Measurements from ENCODE around the gene ZNF727.
"Not testable (repeated sequence)": the region's sequence is repeated elsewhere in the genome, so short reads cannot be mapped to it uniquely, and the experiment has no call there.

ZNF727 gene

DNA sequence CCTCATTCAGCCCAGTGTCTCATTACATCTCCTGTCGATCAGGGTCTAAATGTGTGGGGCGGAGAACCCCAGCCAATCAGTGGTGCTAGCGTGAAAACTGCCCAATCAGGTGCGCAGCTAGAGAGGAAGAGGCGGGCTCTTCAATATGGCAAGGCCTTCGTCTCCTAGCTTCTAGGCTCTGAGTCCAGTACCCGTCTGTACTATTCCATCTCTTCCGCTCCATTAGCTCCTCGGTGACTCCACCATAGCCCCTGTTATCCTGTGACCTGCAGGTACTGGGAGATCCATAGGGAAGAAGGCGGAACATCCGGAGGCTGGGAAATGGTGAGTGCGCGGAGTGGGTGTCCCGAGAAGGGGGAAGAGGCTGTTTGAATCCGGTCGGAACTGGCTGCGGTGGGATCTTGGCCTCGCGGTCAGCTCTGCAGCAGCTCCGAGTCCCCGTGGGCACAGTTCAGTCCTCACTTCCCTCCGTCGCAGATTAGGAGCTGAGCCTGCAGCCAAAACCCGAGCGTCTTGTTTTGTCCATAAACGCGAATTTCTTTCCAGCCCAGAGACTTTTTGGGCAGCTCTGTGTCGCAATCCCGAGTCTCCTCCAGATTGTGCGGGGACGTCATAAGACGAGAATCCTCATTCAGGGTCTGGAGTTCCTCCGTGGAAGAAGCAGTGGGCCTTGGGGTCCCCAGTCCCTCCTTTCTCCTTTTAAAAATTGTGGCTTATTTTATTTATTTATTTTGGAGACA, at the start of gene ZNF727:
Gene ZNF727, plus strand, starts transcription at position 134 of the 740 bp plus-strand sequence. Its CDS starts 188 bp downstream, at position 322.
- Mint-ChIP-seq H3K27ac (no peak within 1 kb of the TSS), H3K9me3 (peaks cover 49% of the 10 kb centered on the region), H3K4me1 (no peaks in the 10 kb centered on the region), H3K4me3 (peak within 1 kb of the TSS; percentile 12), H3K36me3 (no peaks in the 10 kb centered on the region), H3K27me3 (no peaks in the 10 kb centered on the region)
- CTCF ChIA-PET, result no interaction called here
- DNase-seq, result no peak

DNA sequence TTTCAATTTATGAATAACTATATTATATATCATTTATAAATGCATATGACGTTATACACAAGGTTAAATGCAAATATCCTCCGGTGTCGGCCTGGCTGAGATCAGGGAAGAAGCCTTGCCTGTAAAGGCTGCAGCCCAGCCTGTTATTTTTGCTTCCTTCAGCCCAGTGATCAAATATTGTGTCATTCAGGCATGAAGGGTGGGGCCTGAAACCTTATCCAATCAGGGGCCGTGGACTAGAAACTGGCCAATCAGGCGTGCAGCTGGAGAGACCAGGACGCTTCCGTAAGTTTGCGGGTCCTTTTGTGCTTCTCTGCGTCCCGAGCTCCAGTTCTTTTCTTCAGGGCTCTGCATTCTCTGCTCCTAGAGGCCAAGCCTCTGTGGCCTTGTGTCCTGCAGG, 46.7 kb upstream of the ZNF727 start, which contains the start of gene ZNF722:
Gene ZNF722, plus strand, starts transcription at position 301 of the 400 bp plus-strand sequence. CDS start 113 bp downstream, outside the sequence.
- H3K36me3 Mint-ChIP-seq, result no peaks in the 10 kb centered on the region
- CTCF ChIA-PET, result no interaction called here
- peaks cover 24% of the 10 kb centered on the region for H3K9me3 Mint-ChIP-seq
- H3K4me1 Mint-ChIP-seq, result no peaks in the 10 kb centered on the region
- H3K27ac Mint-ChIP-seq, result no peak within 1 kb of the TSS
- no peak for DNase-seq
- no peak within 1 kb of the TSS for H3K4me3 Mint-ChIP-seq
- H3K27me3 Mint-ChIP-seq, result no peaks in the 10 kb centered on the region

DNA sequence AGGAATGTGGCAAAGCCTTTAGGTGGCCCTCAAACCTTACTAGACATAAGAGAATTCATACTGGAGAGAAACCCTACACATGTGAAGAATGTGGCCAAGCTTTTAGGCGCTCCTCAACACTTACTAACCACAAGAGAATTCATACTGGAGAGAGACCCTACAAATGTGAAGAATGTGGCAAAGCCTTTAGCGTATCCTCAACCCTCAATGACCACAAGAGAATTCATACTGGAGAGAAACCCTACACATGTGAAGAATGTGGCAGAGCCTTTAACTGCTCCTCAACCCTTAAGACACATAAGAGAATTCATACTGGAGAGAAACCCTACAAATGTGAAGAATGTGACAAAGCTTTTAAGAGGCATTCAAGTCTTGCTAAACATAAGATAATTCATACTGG, 29.7 kb upstream of the ZNF727 start:
- CTCF ChIA-PET, DNase-seq, H3K27me3 Mint-ChIP-seq, H3K36me3 Mint-ChIP-seq, H3K27ac Mint-ChIP-seq, H3K4me3 Mint-ChIP-seq, H3K4me1 Mint-ChIP-seq: not testable (repeated sequence)
- peaks cover 52% of the 10 kb centered on the region for H3K9me3 Mint-ChIP-seq

DNA sequence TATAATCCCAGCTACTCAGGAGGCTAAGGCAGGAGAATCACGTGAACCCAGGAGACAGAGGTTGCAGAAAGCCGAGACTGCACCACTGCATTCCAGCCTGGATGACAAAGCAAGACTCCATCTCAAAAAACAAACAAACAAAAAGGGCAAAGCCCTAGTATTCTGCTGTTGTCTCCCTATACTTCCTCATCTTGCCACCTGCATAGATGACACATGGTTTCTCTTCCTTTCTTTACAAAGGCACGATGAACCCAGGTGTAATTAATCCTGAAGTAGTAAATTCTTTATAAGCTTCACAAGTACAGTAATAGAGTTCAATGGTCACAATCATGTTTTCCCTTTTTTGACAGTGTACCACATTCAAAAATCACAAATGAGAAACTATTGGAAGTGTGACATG, 9.8 kb upstream of the ZNF727 start:
- no peak overlapping the region for H3K27ac Mint-ChIP-seq
- no peaks in the 10 kb centered on the region for H3K27me3 Mint-ChIP-seq
- no peak for DNase-seq
- H3K4me3 Mint-ChIP-seq, result no peak overlapping the region
- no peaks in the 10 kb centered on the region for H3K4me1 Mint-ChIP-seq
- peaks cover 60% of the 10 kb centered on the region for H3K9me3 Mint-ChIP-seq
- H3K36me3 Mint-ChIP-seq, result no peaks in the 10 kb centered on the region
- CTCF ChIA-PET, result no interaction called here

DNA sequence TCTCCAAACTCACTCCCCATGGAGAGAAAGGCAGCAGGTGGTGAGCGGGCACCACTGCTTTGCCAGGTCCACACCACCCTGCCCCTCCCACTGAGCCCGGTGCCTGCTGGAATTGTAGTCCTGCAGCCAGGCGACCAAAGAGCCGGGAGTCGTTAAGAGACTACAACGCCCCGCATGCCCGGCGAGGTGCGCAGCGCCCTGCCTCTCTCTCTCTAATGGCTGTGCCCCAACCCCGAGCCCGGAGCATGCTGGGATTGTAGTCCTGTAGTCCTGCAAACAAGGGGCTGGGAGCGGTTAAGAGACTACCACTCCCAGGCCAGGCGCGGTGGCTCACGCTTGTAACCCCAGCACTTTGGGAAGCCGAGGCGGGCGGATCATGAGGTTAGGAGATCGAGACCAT, 8.1 kb upstream of the ZNF727 start:
- CTCF ChIA-PET, result no interaction called here
- Mint-ChIP-seq H3K27me3 (no peaks in the 10 kb centered on the region), H3K9me3 (peaks cover 57% of the 10 kb centered on the region), H3K27ac (no peak overlapping the region), H3K36me3 (no peaks in the 10 kb centered on the region), H3K4me1 (no peaks in the 10 kb centered on the region), H3K4me3 (no peak overlapping the region)
- no peak for DNase-seq

DNA sequence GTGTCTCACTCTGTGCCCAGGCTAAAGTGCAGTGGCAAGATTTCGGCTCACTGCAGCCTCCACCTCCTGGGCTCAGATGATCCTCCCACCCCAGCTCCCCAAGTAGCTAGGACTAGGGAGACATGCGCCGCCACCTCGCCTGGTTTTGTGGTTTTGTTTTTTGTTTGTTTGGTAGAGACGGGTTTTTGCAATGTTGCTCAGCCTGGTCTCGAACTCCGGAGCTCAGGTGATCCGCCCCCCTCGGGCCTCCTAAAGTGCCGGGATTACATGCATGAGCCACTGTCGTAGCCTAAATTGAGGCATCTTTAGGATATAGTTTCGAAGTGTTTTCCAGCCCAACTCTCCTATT, 781 bp downstream of the ZNF727 start:
- CTCF ChIA-PET, result no interaction called here
- Mint-ChIP-seq H3K36me3 (no peaks in the 10 kb centered on the region), H3K4me3 (no peak overlapping the region), H3K4me1 (no peaks in the 10 kb centered on the region), H3K27ac (no peak overlapping the region), H3K9me3 (peaks cover 48% of the 10 kb centered on the region), H3K27me3 (no peaks in the 10 kb centered on the region)
- DNase-seq, result no peak

DNA sequence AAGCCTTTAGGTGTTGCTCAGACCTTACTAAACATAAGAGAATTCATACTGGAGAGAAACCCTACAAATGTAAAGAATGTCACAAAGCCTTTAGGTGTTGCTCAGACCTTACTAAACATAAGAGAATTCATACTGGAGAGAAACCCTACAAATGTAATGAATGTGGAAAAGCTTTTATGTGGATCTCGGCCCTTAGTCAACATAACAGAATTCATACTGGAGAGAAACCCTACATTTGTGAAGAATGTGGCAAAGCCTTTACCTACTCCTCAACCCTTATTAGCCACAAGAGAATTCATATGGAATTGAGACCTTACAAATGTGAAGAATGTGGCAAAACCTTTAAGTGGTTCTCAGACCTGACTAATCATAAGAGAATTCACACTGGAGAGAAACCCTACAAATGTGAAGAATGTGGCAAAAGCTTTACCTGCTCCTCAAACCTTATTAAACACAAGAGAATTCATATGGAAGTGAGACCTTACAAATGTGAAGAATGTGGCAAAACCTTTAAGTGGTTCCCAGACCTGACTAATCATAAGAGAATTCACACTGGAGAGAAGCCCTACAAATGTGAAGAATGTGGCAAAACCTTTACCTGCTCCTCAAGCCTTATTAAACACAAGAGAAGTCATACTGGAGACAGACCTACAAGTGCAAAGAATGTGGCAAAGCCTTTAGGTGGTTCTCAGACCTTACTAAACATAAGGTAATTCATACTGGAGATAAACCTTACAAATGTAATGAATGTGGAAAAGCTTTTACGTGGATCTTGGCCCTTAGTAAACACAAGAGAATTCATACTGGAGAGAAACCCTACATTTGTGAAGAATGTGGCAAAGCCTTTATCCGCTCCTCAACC, 32.8 kb downstream of the ZNF727 start:
- CTCF ChIA-PET, H3K36me3 Mint-ChIP-seq, H3K4me3 Mint-ChIP-seq, DNase-seq, H3K27ac Mint-ChIP-seq, H3K4me1 Mint-ChIP-seq, H3K27me3 Mint-ChIP-seq: not testable (repeated sequence)
- H3K9me3 Mint-ChIP-seq, result peaks cover 71% of the 10 kb centered on the region

DNA sequence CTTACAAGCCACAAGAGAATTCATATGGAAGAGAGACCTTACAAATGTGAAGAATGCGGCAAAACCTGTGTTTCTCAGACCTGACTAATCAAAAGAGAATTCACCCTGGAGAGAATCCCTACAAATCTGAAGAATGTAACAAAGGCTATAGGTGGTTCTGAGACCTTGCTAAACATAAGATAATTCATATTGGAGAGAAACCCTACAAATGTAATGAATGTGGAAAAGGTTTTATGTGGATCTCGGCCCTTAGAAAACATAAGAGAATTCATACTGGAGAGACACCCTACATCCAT, 33.4 kb downstream of the ZNF727 start:
- CTCF ChIA-PET, result no interaction called here
- no peak overlapping the region for H3K27ac Mint-ChIP-seq
- no peaks in the 10 kb centered on the region for H3K4me1 Mint-ChIP-seq
- no peak overlapping the region for H3K4me3 Mint-ChIP-seq
- no peak for DNase-seq
- H3K27me3 Mint-ChIP-seq, result no peaks in the 10 kb centered on the region
- H3K9me3 Mint-ChIP-seq, result peaks cover 72% of the 10 kb centered on the region
- H3K36me3 Mint-ChIP-seq, result peaks cover 2% of the 10 kb centered on the region

DNA sequence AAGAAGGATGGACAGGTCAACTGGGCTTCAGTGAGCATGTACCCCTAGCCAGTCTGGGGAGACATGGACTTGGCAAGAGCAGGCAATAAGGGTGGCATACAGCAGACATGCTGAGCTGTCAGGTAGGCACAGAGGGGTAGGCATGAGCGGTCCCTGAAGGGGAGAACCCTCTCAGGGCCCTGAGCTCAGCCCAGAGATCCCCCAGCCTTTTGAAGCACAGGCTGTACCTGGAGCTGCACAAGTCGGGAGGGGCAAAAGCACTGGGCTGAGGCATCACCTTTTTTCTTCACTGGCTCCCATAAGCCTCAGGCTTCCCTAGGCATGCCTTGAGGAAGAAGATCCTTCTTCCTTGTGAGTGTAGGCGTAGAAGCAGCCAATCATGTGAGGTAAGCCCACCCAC, 42.3 kb downstream of the ZNF727 start:
- Mint-ChIP-seq H3K27ac (no peak overlapping the region), H3K4me3 (no peak overlapping the region), H3K4me1 (no peaks in the 10 kb centered on the region), H3K27me3 (no peaks in the 10 kb centered on the region), H3K9me3 (peaks cover 33% of the 10 kb centered on the region), H3K36me3 (no peaks in the 10 kb centered on the region)
- CTCF ChIA-PET, result no interaction called here
- no peak for DNase-seq

DNA sequence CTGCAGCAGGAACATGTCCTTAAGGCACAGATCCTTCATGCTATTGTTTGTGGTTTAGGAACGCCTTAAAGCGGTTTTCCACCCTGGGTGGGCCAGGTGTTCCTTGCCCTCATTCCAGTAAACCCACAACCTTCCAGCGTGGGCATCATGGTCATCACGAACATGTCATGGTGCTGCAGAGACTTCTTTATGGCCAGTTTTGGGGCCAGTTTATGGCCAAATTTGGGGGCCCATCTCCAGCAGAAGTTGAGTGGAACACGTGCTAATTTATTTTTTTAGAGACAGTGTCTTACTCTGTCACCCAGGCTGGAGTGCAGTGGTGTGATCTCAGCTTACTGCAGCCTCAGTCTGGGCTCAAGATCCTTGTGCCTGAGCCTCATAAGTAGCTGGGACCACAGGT, 43.6 kb downstream of the ZNF727 start:
- H3K36me3 Mint-ChIP-seq, H3K27me3 Mint-ChIP-seq, H3K27ac Mint-ChIP-seq, DNase-seq, H3K4me3 Mint-ChIP-seq, CTCF ChIA-PET, H3K4me1 Mint-ChIP-seq: not testable (repeated sequence)
- H3K9me3 Mint-ChIP-seq, result peaks cover 35% of the 10 kb centered on the region
